ENCODE measurements around the gene TRIM71. TPM values are rescaled to one million over a fixed set of nuclear protein-coding genes. Genes with fewer than 3 reads are reported as not detected.
"Not testable (repeated sequence)": the region's sequence is repeated elsewhere in the genome, so short reads cannot be mapped to it uniquely, and the experiment has no call there.

The TRIM71 gene
- total RNA-seq, 1 donor from 2014 or later: not detected

DNA sequence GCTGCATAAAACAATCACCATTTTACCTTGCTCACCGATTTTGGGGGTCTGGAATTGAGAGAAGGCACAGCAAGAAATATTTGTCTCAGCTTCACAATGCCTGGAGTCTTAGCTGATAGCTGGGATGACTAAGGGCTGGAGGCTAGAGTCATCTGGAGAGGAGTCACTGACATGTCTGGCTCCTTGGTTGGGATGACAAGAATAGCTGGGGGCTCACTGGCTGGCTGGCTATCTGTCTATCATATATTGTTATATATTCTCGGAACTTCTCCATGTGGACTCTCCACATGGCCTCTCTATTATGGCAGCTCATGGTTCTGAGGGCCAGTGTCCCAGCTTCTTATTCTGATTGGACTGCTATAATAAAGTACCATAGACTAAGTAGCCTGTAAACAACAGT is 20.0 kb upstream of the TRIM71 start:
- ChIA-PET CTCF (no interaction called here), POLR2A (no interaction called here)
- DNase-seq: no peak
- intact Hi-C loops (cut with micrococcal nuclease): no loop called here
- ATAC-seq (ENCODE audit: low read depth): no peak
- H3K4me1 Mint-ChIP-seq: no peaks in the 10 kb centered on the region
- no peak overlapping the region for H3K27ac Mint-ChIP-seq
- H3K36me3 Mint-ChIP-seq (ENCODE audit: low read depth): no peaks in the 10 kb centered on the region
- H3K9me3 Mint-ChIP-seq: no peaks in the 10 kb centered on the region
- H3K4me3 Mint-ChIP-seq: no peak overlapping the region
- H3K27me3 Mint-ChIP-seq: peaks cover 3% of the 10 kb centered on the region
- TF ChIP-seq, protein P1, sequence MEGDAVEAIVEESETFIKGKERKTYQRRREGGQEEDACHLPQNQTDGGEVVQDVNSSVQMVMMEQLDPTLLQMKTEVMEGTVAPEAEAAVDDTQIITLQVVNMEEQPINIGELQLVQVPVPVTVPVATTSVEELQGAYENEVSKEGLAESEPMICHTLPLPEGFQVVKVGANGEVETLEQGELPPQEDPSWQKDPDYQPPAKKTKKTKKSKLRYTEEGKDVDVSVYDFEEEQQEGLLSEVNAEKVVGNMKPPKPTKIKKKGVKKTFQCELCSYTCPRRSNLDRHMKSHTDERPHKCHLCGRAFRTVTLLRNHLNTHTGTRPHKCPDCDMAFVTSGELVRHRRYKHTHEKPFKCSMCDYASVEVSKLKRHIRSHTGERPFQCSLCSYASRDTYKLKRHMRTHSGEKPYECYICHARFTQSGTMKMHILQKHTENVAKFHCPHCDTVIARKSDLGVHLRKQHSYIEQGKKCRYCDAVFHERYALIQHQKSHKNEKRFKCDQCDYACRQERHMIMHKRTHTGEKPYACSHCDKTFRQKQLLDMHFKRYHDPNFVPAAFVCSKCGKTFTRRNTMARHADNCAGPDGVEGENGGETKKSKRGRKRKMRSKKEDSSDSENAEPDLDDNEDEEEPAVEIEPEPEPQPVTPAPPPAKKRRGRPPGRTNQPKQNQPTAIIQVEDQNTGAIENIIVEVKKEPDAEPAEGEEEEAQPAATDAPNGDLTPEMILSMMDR (IDR thresholded peaks at IDR 0.05): no peak

DNA sequence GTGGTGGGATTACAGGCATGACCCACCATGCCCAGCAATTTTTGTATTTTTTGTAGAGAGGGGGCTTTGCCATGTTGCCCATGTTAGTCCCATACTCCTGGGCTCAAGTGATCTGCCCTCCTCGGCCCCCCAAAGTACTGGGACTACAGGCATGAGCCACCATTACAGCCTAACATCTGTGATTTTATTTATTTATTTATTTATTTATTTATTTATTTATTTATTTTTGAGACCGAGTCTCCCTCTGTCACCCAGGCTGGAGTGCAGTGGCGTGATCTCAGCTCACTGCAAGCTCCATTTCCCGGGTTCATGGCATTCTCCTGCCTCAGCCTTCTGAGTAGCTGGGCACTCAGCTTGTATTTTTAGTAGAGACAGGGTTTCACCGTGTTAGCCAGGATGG is 16.4 kb upstream of the TRIM71 start:
- POLR2A ChIA-PET, DNase-seq: not testable (repeated sequence)

DNA sequence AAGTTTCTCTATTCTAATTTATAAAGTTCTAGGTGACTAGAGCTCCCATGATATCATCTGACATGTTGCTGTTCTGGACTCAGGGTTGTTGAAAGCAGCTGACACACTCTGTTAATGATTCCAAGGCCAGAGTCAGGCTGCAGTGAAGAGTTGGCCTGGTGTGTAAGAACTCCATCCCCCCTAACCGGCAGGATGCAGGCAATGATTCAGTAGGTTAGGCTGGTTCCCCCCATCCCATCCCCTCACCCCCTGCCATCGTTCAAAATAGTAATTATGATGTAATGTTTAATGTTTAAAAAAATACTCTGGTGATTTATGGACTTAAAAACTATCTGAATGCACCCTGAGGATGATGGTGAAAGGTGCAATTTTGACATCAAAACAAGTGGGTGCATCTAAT is 4.6 kb upstream of the TRIM71 start:
- ATAC-seq (ENCODE audit: low read depth): no peak
- Mint-ChIP-seq H3K27ac (no peak overlapping the region), H3K4me1 (peaks cover 25% of the 10 kb centered on the region), H3K4me3 (no peak overlapping the region), H3K9me3 (no peaks in the 10 kb centered on the region), H3K36me3 (ENCODE audit: low read depth) (no peaks in the 10 kb centered on the region), H3K27me3 (peaks cover 25% of the 10 kb centered on the region)
- TF ChIP-seq, protein P1 (IDR thresholded peaks at IDR 0.05): no peak
- CTCF ChIA-PET: no interaction called here
- intact Hi-C loops (cut with micrococcal nuclease): no loop called here
- no peak for DNase-seq
- POLR2A ChIA-PET: no interaction called here

More for the DNA sequence above, 16.4 kb upstream of the TRIM71 start:
- intact Hi-C loops (cut with micrococcal nuclease); H3K9me3 Mint-ChIP-seq; H3K4me1 Mint-ChIP-seq; CTCF ChIA-PET; H3K27ac Mint-ChIP-seq; H3K27me3 Mint-ChIP-seq; H3K36me3 Mint-ChIP-seq (ENCODE audit: low read depth); H3K4me3 Mint-ChIP-seq; ATAC-seq (ENCODE audit: low read depth): not testable (repeated sequence)

DNA sequence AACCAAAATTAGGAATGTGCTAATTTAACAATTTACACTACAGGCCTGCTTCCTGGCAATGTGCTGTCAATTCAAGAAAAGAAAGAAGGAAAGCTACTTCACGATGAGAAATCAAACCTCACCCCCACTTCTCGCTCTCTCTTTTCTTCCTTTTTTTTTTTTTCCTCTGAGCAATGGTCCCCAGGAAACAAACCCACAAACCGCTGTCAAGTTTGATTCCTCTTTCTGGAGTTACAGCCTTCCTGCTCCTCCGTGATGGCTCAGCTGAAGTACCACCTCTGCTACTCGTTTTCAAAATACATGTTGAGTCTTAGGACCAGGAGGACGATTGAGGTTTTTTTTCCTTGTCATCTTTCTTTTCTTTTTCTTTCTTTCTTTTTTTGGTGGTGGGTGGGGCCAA is 3.4 kb upstream of the TRIM71 start:
- no peak for ATAC-seq (ENCODE audit: low read depth)
- POLR2A ChIA-PET: no interaction called here
- H3K4me3 Mint-ChIP-seq: no peak overlapping the region

DNA sequence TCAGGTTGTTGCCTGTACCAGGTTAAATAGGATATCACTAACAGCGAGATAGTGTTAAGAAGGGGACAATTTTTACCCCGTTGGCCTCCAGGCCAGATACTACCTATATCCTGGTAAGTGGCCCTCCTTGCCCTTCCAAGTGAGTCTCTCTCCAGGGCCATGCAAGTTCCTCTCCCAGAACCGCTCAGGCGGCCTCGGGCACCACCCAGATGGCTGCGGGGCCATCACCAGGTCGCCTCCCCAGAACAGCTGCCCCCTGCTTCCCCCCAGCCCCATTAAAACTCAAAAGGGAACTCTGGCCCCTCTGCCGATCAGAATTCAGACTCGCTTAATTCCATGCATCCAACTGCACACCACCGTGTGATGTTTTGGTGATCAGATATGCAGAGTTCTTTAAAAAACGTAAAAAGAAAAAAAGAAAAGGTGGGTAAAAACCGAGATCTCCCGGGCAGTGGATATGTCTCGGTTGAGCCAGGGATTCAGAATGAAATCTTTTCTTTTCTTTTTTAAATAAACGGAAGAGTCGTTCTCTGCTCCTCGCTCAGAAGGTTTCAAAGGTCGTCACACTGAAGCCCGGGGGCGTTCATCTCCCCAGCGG is 1.9 kb upstream of the TRIM71 start:
- intact Hi-C loops (cut with micrococcal nuclease): no loop called here
- Mint-ChIP-seq H3K36me3 (ENCODE audit: low read depth) (no peaks in the 10 kb centered on the region), H3K27me3 (peaks cover 42% of the 10 kb centered on the region), H3K4me3 (no peak overlapping the region), H3K27ac (no peak overlapping the region), H3K4me1 (peaks cover 31% of the 10 kb centered on the region), H3K9me3 (no peaks in the 10 kb centered on the region)
- TF ChIP-seq, protein P1 (IDR thresholded peaks at IDR 0.05): no peak
- CTCF ChIA-PET: no interaction called here
- no peak for DNase-seq
- ATAC-seq (ENCODE audit: low read depth): no peak
- POLR2A ChIA-PET: no interaction called here

More for the DNA sequence above, 3.4 kb upstream of the TRIM71 start:
- Mint-ChIP-seq H3K27ac (no peak overlapping the region), H3K9me3 (no peaks in the 10 kb centered on the region), H3K4me1 (peaks cover 31% of the 10 kb centered on the region), H3K36me3 (ENCODE audit: low read depth) (no peaks in the 10 kb centered on the region), H3K27me3 (peaks cover 32% of the 10 kb centered on the region)
- CTCF ChIA-PET: interaction anchor here (0.7 kb wide), 1 partner anchor 266 kb away, joined by 3 read pairs; no protein-coding TSS in a partner anchor
- intact Hi-C loops (cut with micrococcal nuclease): no loop called here
- TF ChIP-seq, protein P1 (IDR thresholded peaks at IDR 0.05): no peak
- no peak for DNase-seq
